HG03064 (cell line): ENCODE measurements around the gene CBFA2T3.

Source experiments
- ATAC-seq: cut with Tn5 transposase; IDR thresholded peaks from one replicate; pipeline ENCODE4 v1.9.1; 2021; ENCODE audit warnings: low read depth; ENCODE audit not compliant: unreplicated experiment

CBFA2T3 gene

DNA sequence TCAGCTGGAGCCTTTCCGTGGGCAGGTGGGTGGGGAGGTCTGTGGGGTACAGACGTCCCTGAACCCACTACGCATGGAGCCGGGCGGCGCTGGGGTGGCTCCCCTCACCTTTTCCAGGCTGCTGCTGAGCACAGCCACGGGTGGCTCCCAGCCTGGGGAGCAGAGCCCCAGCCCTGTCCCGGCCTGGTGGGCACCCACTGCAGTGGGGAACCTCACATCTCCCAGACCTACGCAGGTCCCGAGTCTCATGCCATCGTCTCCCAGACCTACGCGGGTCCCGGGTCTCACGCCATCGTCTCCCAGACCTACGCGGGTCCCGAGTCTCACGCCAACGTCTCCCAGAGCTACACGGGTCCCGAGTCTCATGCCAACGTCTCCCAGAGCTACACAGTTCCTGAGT is 148.3 kb downstream of the CBFA2T3 start:
- ATAC-seq = no peak

DNA sequence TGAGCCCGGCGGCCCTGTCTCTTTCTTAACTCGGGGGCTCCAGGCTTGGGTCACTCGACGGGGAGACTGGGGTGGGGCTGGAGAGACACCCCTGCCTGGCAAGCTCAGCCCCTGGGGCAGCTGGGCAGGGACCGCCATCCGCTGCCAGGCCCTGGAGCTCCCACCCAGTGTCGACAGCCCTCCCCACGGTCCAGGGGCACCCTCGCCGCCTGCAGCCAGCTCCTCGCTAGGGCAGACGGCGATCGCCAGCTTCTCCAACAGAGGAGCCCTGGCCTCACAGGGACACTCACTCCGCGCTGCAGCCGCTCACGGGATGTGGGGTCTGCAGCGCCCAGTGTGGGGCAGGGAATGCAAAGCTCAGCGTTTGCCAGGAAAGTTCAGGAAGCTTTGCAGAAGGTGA is 149.3 kb downstream of the CBFA2T3 start:
- ATAC-seq = no peak

DNA sequence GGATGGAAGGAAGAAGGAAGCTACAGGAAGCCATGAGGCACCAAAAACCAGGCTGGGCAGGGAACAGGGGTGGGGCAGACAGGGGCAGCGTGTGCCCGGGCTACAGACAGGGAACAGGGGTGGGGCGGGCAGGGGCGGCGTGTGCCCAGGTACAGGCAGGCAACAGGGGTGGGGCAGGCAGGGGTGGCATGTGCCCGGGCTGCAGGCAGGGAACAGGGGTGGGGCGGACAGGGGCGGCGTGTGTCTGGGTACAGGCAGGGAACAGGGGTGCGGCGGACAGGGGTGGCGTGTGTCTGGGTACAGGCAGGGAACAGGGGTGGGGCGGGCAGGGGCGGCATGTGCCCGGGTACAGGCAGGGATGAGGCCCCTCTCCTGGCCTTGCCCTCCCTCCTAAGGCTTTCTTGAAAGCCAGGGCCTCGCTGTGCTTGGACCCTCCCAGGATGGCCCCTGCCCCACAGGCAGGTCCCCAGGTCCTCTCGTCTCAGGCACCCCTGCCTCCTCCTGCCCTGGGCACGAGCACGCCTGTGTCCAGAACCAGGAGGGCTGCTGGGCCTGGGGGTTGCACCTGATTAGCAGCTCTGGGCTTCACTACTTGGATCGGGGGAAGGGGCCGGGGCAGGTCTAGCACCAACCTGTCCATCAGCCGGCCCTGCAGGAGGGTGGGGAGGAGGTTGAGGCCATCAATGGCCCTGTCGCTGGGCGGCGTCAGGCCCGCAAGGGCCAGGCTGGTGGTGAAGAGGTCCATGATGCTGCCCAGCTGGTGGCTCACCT is 150.8 kb downstream of the CBFA2T3 start:
- ATAC-seq = no peak

DNA sequence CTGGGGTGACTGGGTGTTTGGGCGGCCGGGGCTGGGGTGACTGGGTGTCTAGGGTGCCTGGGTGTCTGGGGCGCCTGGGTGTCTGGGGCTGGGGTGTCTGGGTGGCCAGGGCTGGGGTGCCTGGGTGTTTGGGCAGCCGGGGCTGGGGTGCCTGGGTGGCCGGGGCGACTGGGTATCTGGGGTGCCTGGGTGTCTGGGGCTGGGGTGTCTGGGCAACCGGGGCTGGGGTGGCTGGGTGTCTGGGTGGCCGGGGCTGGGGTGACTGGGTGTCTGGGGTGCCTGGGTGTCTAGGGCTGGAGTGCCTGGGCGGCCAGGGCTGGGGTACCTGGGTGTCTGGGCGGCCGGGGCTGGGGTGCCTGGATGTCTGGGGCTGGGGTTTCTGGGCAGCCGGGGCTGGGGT is 151.9 kb downstream of the CBFA2T3 start:
- ATAC-seq = no peak
